ENCODE data around the gene USP25. TPM values are rescaled to one million over a fixed set of nuclear protein-coding genes. Genes with fewer than 3 reads are reported as not detected.

The USP25 gene
- total RNA-seq, 1 experiment from 2014 or later, result 35.1 TPM

- no peak overlapping the region for H2BK5ac ChIP-seq (ENCODE audit: insufficient read length, low read length)
- no peak overlapping the region for H3K18ac ChIP-seq (ENCODE audit: insufficient read length, low read depth, low read length)
- no peaks in the 10 kb centered on the region for H3K79me2 ChIP-seq (ENCODE audit: insufficient read depth, low read length)
- no peak overlapping the region for H3K4ac ChIP-seq (ENCODE audit: low read depth, low read length)
- H2BK20ac ChIP-seq (ENCODE audit: low read depth, low read length, poor library complexity, severe bottlenecking), result no peak overlapping the region
- H3K4me1 Mint-ChIP-seq, result no peaks in the 10 kb centered on the region
- no peak for TF ChIP-seq CTCF (conservative IDR thresholded peaks at IDR 0.05)
- no peaks in the 10 kb centered on the region for H3K4me1 ChIP-seq (ENCODE audit: insufficient read depth, low read length)
- H3T11ph ChIP-seq (ENCODE audit: low read length), result no peak overlapping the region
- H3K4me2 ChIP-seq (ENCODE audit: insufficient read depth, insufficient read length, low read length), result no peak overlapping the region
- H3K9ac ChIP-seq (ENCODE audit: extremely low read depth, insufficient read length, low read length), result no peak overlapping the region
- no peak overlapping the region for H3K4me3 Mint-ChIP-seq
- H3K23me2 ChIP-seq (ENCODE audit: insufficient read length, low read depth, low read length, poor library complexity, severe bottlenecking), result no peaks in the 10 kb centered on the region
- H3K23ac ChIP-seq (ENCODE audit: insufficient read length, low read depth, low read length), result no peak overlapping the region
- H3K9me3 ChIP-seq (ENCODE audit: control insufficient read depth, low read depth, low read length), result no peaks in the 10 kb centered on the region
- no peak overlapping the region for H2BK12ac ChIP-seq (ENCODE audit: insufficient read length, low read depth, low read length)
- no peak overlapping the region for H2AFZ ChIP-seq (ENCODE audit: low read length)
- H3K9me3 Mint-ChIP-seq, result no peaks in the 10 kb centered on the region
- no peak overlapping the region for H4K91ac ChIP-seq (ENCODE audit: insufficient read length, low read depth, low read length)
- H3K27me3 Mint-ChIP-seq (ENCODE audit: low read depth), result no peaks in the 10 kb centered on the region
- no peak overlapping the region for H4K5ac ChIP-seq (ENCODE audit: insufficient read length, low read depth, low read length)
- no peak overlapping the region for H3K27ac Mint-ChIP-seq
- no peak overlapping the region for H3K56ac ChIP-seq (ENCODE audit: insufficient read length, low read depth, low read length)
- H3K27me3 ChIP-seq (ENCODE audit: insufficient read depth, low read length), result no peaks in the 10 kb centered on the region
- no peak overlapping the region for H2AK5ac ChIP-seq (ENCODE audit: insufficient read length, low read length)
- H3K36me3 Mint-ChIP-seq (ENCODE audit: insufficient read depth in 1 of 3, low read depth in 3 of 3), result peaks cover 7 to 18% (median 12%) of the 10 kb centered on the region in 3 experiments; a peak in 6 of 7 replicates
- DNase-seq, result no peak
- H4K20me1 ChIP-seq (ENCODE audit: control insufficient read depth, insufficient read depth, insufficient read length), result no peaks in the 10 kb centered on the region
- no peak overlapping the region for H3K27ac ChIP-seq (ENCODE audit: insufficient read length, low read depth, low read length)
- no CpG with 5 or more reads among the region's 2 CpGs for WGBS (ENCODE audit: extremely low coverage, insufficient read length, low lambda C conversion rate)
- no peak overlapping the region for H4K8ac ChIP-seq (replicated peaks; ENCODE audit: insufficient read length, low read depth, low read length)
- no peak overlapping the region for H2BK15ac ChIP-seq (ENCODE audit: low read depth, low read length)
- H3K79me1 ChIP-seq (ENCODE audit: insufficient read depth, low read depth, low read length, poor library complexity, severe bottlenecking), result no peaks in the 10 kb centered on the region
- H3K14ac ChIP-seq (ENCODE audit: insufficient read depth, low read length), result no peak overlapping the region
- no peak overlapping the region for H2BK120ac ChIP-seq (ENCODE audit: low read depth, low read length, poor library complexity, severe bottlenecking)
Measured at GRCh38 chr21:15849927-15850326, 120.1 kb downstream of the USP25 start.
